Activated CD4-positive, alpha-beta T cell treated with anti-CD3 and anti-CD28 coated beads for 4 hours (primary cell): ENCODE results near the gene ASIC4.
A peak's percentile ranks its signal among the peaks of the same experiment; 100 is the strongest.

Experiments used
- DNase-seq, 2 donors: peaks; one replicate each; pipeline ENCODE4 v3.0.0-alpha.2; 2020

ASIC4 gene

DNA sequence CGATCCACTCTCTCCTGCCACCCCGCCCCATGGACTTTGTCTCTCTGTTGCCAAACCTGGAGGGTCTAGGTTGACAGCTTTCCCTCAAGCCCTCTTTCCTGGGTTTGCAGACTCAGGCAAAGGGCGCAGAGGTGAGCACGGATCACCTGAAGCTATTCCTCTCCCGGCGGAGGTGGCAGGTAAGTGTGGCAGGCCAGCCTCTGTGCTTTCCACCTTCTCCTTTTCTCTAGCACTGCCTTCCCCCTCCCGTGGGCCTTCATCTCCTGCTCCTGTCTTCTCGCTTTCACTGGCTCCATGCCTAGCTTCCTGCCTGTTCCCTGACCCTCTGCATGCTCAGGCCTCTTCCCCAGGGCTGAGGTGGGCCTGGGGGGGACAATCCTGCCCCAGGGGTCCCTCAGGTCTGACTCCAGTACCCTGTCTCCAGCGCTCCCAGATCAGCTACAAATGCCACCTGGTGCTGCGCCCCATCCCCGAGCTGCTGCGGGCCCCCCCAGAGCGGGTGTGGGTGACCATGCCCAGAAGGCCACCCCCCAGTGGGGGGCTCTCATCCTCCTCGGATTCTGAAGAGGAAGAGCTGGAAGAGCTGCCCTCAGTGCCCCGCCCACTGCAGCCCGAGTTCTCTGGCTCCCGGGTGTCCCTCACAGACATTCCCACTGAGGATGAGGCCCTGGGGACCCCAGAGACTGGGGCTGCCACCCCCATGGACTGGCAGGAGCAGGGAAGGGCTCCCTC is 31.4 kb upstream of the ASIC4 start:
- no peak for DNase-seq

GRCh38 chr2:219483451-219484342 is 30.6 kb upstream of the ASIC4 start:
- no peak for DNase-seq

- DNase-seq: no peak
Observed at GRCh38 chr2:219484343-219485200, 29.7 kb upstream of the ASIC4 start.

DNA sequence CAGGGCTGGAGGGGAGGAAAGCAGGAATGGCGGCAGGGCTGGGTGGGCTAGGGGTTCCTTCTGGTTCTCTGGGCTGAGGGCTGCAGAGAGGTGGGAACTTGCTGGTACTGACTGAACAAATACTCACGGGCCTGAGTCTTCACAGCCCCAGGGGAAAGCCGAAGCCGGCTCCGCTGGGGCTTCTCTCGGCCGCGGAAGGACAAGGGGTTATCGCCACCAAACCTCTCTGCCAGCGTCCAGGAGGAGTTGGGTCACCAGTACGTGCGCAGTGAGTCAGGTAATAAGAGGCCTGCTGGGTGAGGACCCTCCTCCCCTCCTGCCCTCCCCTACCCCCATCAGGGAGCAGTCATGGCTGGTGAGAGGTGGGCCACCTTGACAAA is 29.1 kb upstream of the ASIC4 start:
- no peak for DNase-seq

DNA sequence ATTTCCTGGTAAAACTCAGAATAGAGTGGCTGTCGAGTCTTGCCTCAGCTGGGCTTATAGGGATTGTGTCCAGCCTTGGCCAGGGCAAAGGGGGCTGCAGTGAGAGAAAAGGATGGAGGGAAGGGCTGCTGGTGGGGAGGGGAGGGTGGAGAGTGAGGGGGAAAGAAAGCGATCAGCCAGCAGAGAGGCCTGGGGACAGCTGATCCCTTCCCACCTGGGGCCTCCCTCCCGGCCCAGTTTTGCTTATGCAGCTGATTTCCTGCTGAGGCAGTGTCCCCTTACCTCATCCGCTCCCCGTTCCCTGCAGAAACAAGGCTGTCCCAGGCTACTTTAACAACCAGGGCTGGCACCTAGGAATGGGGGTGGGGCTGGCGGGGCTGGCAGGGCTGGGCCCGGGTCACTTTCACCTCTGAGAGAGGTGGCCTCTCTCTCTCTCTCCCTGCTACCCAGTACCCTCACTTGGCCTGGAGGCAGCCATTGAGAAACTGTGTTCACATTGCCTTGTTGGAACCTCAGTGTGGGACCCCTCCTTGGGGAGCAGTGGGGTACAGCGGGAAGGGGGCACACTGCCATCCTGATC is 27.8 kb upstream of the ASIC4 start:
- DNase-seq: no peak

DNA sequence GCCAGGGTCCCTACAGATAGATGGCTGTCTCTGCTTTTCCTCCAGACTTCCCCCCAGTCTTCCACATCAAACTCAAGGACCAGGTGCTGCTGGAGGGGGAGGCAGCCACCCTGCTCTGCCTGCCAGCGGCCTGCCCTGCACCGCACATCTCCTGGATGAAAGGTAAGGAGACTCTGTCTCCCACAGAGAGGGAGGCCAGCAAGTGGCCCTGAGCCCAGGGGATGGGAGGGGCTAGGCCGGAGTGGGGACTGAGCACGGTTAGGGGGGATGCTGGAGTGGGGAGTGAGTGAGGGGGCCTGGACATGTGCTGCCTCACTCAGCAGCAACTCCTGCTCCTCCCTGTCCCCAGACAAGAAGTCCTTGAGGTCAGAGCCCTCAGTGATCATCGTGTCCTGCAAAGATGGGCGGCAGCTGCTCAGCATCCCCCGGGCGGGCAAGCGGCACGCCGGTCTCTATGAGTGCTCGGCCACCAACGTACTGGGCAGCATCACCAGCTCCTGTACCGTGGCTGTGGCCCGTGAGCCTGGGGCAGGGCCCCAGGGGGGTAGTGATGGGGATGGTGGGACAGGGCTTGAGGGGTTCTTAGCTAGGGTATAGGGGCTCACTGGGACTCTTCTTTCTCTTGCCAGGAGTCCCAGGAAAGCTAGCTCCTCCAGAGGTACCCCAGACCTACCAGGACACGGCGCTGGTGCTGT is 26.0 kb upstream of the ASIC4 start:
- no peak for DNase-seq

GRCh38 chr2:219488844-219489194 is 25.5 kb upstream of the ASIC4 start:
- no peak for DNase-seq

DNA sequence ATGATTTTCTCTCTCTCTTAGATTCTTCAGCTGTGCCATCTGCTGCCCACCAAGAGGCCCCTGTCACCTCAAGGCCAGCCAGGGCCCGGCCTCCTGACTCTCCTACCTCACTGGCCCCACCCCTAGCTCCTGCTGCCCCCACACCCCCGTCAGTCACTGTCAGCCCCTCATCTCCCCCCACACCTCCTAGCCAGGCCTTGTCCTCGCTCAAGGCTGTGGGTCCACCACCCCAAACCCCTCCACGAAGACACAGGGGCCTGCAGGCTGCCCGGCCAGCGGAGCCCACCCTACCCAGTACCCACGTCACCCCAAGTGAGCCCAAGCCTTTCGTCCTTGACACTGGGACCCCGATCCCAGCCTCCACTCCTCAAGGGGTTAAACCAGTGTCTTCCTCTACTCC is 25.0 kb upstream of the ASIC4 start:
- no peak for DNase-seq

DNA sequence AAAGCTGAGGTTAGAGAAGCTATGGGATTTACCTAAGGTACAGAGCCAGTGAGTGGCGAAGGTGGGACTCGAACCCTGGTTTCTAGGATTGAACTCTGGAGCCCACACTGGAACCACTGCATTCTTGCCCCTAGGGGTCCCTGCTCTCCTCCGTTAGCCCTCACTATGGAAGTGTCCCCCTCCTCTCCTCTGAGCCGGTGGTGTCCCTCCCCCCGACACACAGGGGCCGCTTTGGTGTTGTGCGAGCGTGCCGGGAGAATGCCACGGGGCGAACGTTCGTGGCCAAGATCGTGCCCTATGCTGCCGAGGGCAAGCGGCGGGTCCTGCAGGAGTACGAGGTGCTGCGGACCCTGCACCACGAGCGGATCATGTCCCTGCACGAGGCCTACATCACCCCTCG is 24.1 kb upstream of the ASIC4 start:
- DNase-seq: no peak

- DNase-seq: no peak
Observed at GRCh38 chr2:219490600-219491130, 23.6 kb upstream of the ASIC4 start.

DNA sequence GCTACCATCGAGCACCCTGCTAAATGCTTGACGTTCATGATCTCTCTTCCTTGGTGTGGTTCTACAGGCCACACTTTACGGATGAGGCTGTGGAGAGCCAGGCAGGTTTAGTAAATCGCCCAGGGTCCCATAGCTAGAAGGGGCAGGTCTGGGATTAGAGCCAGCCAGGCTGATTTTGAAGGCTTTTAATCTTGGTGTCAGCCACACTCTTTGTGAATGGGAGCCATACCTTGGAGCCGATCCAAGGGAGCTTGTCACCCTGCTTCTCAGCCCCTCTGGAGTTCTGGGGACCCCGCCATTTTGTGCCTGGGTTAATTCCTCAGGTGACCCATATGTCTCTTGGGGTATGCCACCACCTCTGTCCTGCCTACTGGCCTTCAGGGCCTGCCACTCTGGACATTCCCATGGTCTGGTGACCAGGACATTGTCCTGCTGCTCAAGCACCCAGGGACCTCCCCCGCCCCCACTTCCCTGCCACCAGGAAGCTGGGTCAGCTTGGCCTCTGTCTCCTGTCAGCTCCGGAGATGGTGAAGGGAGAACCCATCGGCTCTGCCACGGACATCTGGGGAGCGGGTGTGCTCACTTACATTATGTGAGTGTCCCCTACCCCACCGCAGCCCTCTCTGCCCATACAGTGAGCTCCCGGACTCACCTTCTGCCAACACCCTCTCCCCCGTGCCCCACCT is 22.9 kb upstream of the ASIC4 start:
- DNase-seq: no peak

DNA sequence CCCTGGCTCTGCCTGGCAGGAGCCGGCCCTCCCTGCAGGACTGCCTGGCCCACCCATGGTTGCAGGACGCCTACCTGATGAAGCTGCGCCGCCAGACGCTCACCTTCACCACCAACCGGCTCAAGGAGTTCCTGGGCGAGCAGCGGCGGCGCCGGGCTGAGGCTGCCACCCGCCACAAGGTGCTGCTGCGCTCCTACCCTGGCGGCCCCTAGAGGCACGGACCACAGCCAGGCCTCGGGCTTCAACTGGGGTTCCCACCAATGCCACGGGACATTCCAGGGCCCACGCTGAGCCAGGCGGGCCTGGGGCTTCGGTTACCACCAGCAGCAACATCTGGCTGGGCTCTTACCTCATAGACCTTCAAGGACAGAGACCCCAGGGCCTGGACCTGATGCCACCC is 21.7 kb upstream of the ASIC4 start:
- DNase-seq: no peak

DNA sequence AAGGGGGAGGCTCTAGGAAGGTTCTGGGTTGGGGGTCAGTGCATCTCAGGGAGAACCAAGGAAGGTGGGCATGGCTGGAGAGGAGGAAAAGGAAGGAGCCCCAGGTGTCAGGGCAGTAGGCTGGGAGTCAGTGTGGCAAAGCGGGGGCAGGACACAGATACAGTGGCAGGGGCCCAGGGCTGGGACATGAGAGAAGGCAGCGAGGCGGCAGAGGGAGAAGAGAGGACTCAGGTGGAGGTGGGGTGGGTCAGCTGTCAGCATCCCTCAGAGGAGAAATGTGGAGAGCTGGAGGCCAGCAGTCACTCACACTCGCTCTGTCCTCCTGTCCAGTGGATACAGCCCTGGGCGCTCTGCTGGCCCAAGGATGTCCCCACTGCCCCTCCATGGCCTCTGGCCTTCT is 21.2 kb upstream of the ASIC4 start:
- no peak for DNase-seq

DNA sequence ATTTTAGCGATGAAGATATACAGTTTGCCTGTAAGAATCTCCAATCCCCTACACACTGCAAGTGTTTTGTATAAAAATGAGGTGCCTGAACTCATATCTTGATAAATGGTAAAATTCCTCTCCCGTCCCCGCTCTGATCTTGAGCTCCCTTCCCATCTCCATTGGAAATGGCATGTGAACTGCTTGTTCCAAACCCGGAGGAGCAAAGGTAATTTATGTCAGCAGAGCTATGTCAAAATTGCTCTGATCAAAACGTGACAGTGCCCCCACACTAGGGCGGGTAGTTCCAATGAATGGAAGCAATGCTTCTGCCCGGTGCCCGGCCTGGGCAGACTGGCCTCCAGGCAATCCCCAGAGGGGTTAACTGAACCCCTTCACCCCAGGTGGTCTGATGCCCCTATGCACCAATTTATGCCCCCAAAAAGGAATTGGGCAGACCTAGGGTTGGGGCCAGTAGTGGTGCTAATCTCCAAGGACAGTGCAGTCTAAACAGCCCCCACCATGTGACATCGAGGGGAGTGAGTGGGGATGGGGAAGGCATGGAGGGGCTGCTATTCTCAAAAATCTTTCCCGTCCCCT is 19.2 kb upstream of the ASIC4 start:
- no peak for DNase-seq

DNA sequence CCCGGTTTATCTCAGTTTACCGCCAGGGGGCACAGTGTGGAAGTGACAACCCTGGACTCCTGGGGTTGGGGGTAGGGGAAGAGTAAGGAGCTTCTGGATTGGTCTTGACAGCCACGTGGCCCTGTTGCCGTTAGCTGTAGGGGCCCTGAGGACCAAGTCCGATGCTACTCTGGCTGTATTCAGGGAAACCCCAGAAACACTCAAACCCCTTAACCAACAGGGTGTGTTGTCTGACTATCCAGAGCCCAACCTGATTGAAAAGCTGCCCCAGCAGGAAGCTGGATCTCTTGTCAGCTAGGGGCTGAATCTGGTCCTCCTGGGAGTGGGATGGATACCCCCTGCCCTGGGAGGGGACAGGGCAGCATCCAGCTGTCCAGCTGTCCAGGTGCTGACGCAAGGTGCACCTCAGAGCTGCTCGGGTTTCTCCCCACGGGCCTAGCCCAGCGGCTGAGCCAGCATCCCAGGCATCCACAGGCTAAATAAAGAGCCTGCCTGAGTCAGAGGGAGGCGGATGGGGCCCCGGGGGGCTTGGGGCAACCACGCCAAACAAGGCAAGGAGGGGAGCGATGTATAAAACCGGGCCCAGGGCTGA is 18.7 kb upstream of the ASIC4 start:
- DNase-seq: peak; percentile 38 to 59

DNA sequence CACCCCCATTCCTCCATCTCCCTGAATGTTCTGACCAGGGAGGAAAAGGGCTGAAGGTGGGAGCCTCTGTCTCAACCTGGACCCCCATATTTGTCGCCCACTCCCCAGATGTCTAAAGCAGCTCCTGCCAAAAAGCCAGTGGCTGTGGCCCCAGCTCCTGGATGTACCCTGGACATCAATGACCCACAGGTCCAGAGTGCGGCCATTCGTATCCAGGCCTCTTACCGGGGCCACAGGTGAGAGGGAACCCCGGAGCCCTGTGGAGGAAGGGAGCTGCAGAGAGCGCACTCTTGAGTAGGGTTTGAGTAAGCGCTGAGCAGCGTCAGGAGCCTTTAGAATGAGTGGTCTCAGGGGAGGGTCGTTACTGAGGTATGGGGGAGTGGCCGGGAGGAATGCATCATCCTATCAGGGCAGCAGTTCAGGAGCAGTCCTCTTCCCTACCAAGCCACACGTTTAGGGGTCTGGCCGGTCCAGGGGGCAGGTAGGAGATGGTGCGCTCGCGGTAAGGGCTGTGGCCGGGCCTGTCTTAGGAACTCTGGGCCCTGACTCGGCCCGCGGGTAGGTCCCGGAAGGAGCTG is 17.9 kb upstream of the ASIC4 start:
- DNase-seq: no peak

DNA sequence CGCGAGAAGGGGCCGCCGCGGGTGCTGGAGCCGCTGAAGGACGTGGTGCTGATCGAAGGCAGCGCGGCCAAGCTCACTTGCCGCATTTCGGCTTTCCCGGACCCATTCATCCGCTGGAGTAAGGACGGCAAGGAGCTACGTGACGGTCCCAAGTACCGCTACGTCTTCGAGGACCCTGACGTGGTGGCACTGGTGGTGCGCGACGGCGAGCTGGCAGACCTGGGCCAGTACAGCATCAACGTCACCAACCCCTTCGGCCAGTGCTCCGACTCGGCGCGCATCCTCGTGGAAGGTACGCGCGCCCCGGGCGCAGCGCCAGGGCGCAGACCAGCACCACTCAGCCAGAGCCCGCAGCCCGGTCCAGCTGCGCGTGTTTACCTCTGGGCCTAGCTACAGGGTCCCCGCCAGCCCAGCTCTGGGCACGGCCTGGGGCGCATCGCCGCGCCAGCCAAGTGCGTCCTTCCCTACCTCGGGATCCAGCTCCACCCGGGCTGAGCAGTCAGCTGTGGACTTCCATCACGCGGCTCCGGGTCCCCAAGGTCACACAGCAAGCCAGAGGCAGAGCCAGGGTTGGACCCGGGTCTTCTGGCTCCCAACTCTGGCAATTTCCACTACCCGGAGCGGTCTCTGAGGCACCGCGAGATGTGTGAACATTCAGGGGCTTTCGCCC is 17.3 kb upstream of the ASIC4 start:
- DNase-seq: no peak

DNA sequence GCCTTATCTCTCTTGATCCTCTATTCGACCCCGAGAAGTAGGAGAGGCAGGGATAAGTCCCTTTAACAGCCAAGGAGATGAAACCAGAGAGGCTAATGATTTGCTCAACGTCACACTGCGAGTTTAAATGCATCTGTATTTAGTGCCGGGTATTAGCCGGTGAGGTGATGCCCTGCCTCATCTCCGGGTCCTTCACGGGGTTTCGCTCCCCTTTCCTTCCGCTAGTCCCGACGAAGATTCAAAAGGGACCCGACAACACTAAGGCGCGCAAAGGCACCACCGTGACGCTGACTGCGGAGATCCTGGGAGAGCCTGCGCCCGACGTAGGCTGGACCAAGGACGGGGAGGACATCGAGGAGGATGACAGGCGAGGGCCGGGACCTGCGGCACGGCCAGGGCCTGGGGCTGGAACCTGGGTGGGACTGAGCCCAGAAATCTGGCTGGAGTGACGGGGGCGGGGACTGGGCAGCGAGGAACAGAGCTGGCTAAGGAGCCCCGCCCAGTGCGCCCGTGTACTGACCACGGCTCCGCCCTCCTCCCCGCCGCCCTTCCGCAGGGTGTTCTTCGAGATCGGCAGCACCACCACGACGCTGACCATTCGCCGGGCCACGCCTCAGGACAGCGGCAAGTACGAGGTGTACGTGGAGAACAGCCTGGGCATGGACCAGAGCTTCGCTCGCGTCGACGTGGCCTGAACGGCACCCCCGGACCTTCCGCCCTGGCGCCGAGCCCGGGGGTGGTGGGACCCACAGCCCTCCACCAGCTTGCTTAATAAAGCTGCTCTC is 16.6 kb upstream of the ASIC4 start:
- no peak for DNase-seq
